GM18505 (cell line): ENCODE results near the gene AMPD2.

Experiments
- ATAC-seq: cut with Tn5 transposase; IDR thresholded peaks from one replicate; pipeline ENCODE4 v1.9.1; 2021; ENCODE audit not compliant: unreplicated experiment
- POLR2A ChIP-seq: IDR thresholded peaks from 4 replicates; pipeline ENCODE4 v1.6.1; 2011; ENCODE audit warnings: borderline replicate concordance; ENCODE audit not compliant: insufficient read depth, insufficient read length; ENCODE audit errors: extremely low read depth

Gene AMPD2

GRCh38 chr1:109641078-109641740 lies 21.6 kb downstream of the AMPD2 start:
- no peak for TF ChIP-seq POLR2A
- no peak for ATAC-seq

DNA sequence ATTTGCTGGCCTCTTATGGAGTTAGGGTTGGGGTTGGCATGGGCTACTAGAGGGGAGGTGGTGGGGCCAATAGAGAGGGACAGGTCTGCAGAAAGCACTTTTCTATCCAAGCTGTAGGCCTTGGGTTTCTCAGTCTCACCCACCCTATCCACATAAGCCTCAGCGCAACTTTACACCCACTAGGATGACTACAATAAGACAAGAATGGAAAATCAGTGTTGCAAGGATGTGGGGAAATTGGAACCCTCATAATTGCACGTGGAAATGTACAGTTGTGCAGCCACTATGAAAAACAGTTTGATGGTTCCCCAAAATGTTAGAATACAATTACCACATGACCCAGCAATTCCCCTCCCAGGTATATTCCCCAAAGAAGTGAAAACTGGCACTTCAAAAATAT lies 22.2 kb downstream of the AMPD2 start:
- TF ChIP-seq POLR2A, result no peak
- ATAC-seq, result no peak

DNA sequence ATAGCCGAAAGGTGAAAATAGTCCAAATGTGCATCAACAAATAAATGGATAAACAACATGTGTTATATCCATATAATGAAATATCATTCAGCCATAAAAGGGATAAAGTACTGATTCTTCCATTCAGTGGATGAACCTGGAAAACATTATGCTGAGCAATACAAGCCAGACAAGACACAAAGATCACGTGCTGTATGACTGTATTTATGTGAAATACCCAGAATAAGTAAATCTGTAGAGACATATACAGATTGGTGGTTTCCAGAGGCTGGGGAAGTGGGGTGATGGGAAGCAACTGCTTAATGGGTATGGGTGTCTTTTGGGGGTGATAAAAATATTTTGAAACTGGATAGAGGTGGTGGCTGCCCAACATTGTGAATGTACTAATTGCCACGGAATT lies 23.0 kb downstream of the AMPD2 start:
- no peak for ATAC-seq
- no peak for TF ChIP-seq POLR2A

GRCh38 chr1:109643385-109644230 lies 24.0 kb downstream of the AMPD2 start:
- ATAC-seq, result peak; percentile 89
- TF ChIP-seq POLR2A, result no peak

- ATAC-seq, result no peak
- no peak for TF ChIP-seq POLR2A
Measured at GRCh38 chr1:109644670-109645069, 25.0 kb downstream of the AMPD2 start.

DNA sequence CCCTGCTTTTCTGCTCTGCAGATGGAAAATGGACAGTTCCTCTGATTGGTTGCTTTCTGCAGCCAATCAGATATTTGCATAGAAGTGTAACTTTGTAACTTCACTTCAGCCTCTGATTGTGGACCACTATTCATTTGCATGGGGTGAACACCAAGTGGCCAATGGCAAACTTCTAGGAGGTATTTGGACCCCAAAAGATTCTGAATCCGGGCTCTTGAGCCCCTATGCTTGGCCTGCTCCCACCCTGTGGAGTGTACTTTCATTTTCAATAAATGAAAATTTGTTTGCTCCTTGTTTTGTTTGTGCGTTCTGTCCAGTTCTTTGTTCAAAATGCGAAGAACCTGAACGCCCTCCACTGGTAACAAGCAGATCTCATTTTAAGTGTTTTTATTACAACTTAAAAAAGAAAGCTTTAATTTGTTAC lies 29.9 kb downstream of the AMPD2 start:
- TF ChIP-seq POLR2A, result no peak
- ATAC-seq, result no peak

DNA sequence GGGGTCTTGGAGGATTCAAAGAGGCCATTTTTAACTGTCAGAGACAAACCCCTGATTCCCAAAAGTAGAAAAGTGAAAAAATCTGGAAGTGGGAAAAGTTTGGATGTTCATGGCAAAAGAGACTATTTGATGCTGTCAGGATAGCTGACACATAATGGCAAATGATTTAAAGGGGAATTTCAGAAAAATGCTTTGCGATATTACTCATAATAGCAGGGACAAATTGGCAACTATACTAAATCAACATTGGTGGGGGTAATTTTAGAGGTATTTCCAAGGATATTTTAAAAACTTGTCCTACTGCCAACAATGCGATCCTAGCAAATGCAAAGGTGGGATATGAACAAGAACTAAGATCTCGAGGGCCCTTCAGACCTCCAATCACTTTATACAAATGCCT lies 31.0 kb downstream of the AMPD2 start:
- ATAC-seq, result no peak
- no peak for TF ChIP-seq POLR2A

DNA sequence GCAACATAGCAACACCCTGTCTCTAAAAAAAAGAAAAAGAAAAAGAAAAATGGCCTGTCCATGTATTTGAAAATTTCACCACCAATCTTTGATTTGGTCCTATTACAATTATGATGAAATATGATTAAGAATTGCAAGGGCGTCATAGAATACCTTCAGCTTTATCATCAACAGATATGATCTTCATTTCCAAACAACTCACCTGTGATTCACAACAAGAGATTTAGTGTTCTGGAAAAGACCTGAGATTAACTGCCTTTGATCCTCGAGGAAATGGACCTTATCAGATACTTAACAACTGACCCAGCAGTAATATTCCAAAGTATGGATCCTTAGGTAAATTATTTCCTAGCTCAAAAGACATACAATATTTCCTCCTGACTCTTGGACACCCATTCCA lies 32.8 kb downstream of the AMPD2 start:
- TF ChIP-seq POLR2A, result no peak
- no peak for ATAC-seq

DNA sequence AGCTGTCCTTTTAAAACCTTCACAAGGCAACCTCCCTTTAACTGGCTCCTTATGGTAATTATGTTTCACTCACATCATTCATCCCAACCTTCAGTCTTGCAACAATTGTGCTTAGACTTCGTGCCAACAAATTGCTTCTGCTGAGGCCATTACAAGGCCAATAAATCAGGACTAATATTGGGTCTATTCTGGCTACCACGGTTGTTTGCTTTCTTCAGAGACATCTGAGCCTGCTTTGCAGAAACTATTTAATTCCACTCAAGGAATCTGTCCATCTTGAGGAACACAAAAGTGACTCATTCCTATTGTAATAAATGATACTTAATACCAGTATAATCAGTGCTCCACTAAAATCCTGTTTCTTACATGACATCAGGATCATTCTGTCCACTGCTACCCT lies 33.7 kb downstream of the AMPD2 start:
- no peak for ATAC-seq
- no peak for TF ChIP-seq POLR2A

- no peak for ATAC-seq
- TF ChIP-seq POLR2A, result no peak
Measured at GRCh38 chr1:109654519-109654918, 34.9 kb downstream of the AMPD2 start.

DNA sequence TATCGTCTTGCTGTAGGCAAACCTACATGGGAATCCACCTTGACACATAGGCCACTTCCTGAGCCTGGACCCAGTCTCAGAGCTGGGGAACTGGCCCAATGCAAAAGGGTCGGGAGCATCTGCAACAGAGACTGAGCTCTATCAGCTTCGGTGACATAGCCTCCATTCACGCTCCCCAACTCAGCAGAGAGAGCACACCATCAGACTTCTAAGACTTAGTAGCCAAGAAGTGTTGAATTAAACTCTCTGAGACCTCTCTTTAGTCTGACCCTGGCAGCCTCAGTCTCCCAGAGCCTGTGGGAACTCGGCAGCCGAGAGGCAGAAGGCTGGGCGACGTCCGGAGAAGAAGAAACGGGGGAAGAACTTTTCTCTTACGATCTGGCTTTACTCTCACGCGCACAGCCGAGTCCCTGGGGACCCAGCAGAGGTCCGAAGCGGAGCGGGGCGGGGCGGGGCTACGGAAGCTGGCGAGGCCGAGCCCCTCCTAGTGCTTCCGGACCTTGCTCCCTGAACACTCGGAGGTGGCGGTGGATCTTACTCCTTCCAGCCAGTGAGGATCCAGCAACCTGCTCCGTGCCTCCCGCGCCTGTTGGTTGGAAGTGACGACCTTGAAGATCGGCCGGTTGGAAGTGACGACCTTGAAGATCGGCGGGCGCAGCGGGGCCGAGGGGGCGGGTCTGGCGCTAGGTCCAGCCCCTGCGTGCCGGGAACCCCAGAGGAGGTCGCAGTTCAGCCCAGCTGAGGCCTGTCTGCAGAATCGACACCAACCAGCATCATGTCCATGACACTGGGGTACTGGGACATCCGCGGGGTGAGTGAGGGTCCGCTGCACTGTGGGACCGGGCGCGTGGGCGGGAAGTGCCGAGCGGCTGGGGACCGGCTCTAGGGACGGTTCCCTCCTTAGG lies 36.2 kb downstream of the AMPD2 start, which contains the start of gene GSTM4:
Gene GSTM4 (plus strand): TSS at position 485 of the 905 bp plus-strand sequence. CDS start 291 bp downstream, at position 776.
- peak; percentile 92 for ATAC-seq
- peak; percentile 51 for TF ChIP-seq POLR2A

DNA sequence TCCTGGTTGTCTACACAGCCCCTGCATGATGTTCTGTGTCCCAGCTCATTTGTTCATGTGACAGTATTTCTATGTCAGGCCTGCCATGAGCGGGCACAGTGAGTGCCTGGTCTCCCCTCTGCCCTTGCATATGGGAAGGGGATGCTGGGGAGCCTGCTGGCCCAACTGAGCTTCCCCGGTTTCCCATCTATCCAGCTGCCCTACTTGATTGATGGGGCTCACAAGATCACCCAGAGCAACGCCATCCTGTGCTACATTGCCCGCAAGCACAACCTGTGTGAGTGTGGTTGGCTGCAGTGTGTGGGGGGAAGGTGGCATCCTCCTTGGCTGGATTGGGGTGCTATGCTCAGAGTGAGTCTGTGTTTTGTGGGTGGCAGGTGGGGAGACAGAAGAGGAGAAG lies 37.8 kb downstream of the AMPD2 start:
- ATAC-seq, result no peak
- no peak for TF ChIP-seq POLR2A

GRCh38 chr1:109657970-109658369 lies 38.3 kb downstream of the AMPD2 start:
- ATAC-seq, result no peak
- TF ChIP-seq POLR2A, result no peak
